CD4-positive, CD25-positive, alpha-beta regulatory T cell (primary cell): ENCODE measurements around the gene ARHGEF18. TPM values are rescaled to one million over a fixed set of nuclear protein-coding genes. Genes with fewer than 3 reads are reported as not detected.
A peak's percentile ranks its signal among the peaks of the same experiment; 100 is the strongest.
"Not testable (repeated sequence)": the region's sequence is repeated elsewhere in the genome, so short reads cannot be mapped to it uniquely, and the experiment has no call there.

Source experiments
- ATAC-seq, 2 donors: fragments of 150-1000 bp; cut with Tn5 transposase; one replicate each; pipeline ENCODE4 v1.10.0; 2021; ENCODE audit warnings: low read depth in 2 of 2, moderate number of reproducible peaks in 2 of 2, moderate library complexity in 1 of 2
- DNase-seq, 3 donors: peaks; one replicate each; pipeline versions ENCODE4 v3.0.0 to v3.0.0-alpha.2; 2012 to 2022; ENCODE audit warnings: mixed read lengths in 1 of 3
- H3K27ac ChIP-seq: one replicate; pipeline ENCODE4 v1.7.0; 2013; ENCODE audit warnings: mild to moderate bottlenecking, low read length; ENCODE audit not compliant: insufficient read depth, poor library complexity, severe bottlenecking
- H3K27me3 ChIP-seq: one replicate; pipeline ENCODE4 v1.7.0; 2013; ENCODE audit warnings: low read length; ENCODE audit not compliant: control insufficient read depth, insufficient read depth
- H3K36me3 ChIP-seq: one replicate; pipeline ENCODE4 v1.7.0; 2013; ENCODE audit warnings: mild to moderate bottlenecking, low read length, moderate library complexity; ENCODE audit not compliant: control insufficient read depth, insufficient read depth
- H3K4me1 ChIP-seq: 2 replicates; pipeline ENCODE4 v1.7.0; 2013; ENCODE audit warnings: mild to moderate bottlenecking, low read length; ENCODE audit not compliant: insufficient read depth, control insufficient read depth, poor library complexity, severe bottlenecking
- H3K4me3 ChIP-seq: one replicate; pipeline ENCODE4 v1.7.0; 2013; ENCODE audit warnings: low read depth, mild to moderate bottlenecking, low read length, moderate library complexity
- H3K9me3 ChIP-seq, 2 experiments: 1 replicate in 1 of 2; 2 replicates in 1 of 2; pipeline ENCODE4 v1.7.0; 2013; ENCODE audit warnings: low read length in 2 of 2, mild to moderate bottlenecking in 1 of 2, moderate library complexity in 1 of 2; ENCODE audit not compliant: control insufficient read depth in 2 of 2
- H3K27ac Mint-ChIP-seq, 3 donors: one replicate each; pipeline ENCODE4 v1.8.0; 2020 to 2022; ENCODE audit warnings: mild to moderate bottlenecking in 3 of 3, mixed read lengths in 3 of 3, moderate library complexity in 2 of 3
- H3K27me3 Mint-ChIP-seq: one replicate; pipeline ENCODE4 v1.8.0; 2022; ENCODE audit warnings: mild to moderate bottlenecking, mixed read lengths
- H3K36me3 Mint-ChIP-seq: one replicate; pipeline ENCODE4 v1.8.0; 2020; ENCODE audit warnings: mixed read lengths
- H3K4me1 Mint-ChIP-seq, 4 donors: one replicate each; pipeline ENCODE4 v1.8.0; 2020 to 2022; ENCODE audit warnings: mixed read lengths in 4 of 4, mild to moderate bottlenecking in 1 of 4
- H3K4me3 Mint-ChIP-seq, 4 donors: one replicate each; pipeline ENCODE4 v1.8.0; 2020 to 2022; ENCODE audit warnings: mild to moderate bottlenecking in 4 of 4, mixed read lengths in 4 of 4, moderate library complexity in 3 of 4
- H3K9me3 Mint-ChIP-seq, 7 donors: one replicate each; pipeline ENCODE4 v1.8.0; 2020 to 2022; ENCODE audit warnings: mixed read lengths in 7 of 7, mild to moderate bottlenecking in 3 of 7, moderate library complexity in 2 of 7
- polyA plus RNA-seq, 4 donors: library from polyadenylated mRNA; unstranded; fragments of 300-500 nt; fragmentation: Illumina TruSeq; gene quantifications; one replicate each; pipeline ENCODE4 v1.2.3, GENCODE V29; 2021
- total RNA-seq: library from RNA; stranded (reverse); gene quantifications from one replicate; pipeline ENCODE4 v1.2.3, GENCODE V29; 2022

Gene ARHGEF18
- total and polyA plus RNA-seq, 5 donors from 2014 or later, result 2.5 to 155 (median 4.6) TPM

- Histone ChIP-seq H3K27me3 (no peaks in the 10 kb centered on the region), H3K4me1 (peaks cover 8% of the 10 kb centered on the region), H3K27ac (peak overlapping the region; percentile 25), H3K9me3 (no peaks in the 10 kb centered on the region), H3K36me3 (peaks cover 82% of the 10 kb centered on the region), H3K4me3 (no peak overlapping the region)
- DNase-seq, result no peak
- no peak for ATAC-seq
- Mint-ChIP-seq H3K4me3 (peak overlapping the region in 1 of 4 donors; percentile 27), H3K4me1 (peaks cover 5 to 77% (median 36%) of the 10 kb centered on the region in 4 donors), H3K27ac (peak overlapping the region; percentile 76 to 96 (median 82)), H3K9me3 (no peaks in the 10 kb centered on the region), H3K27me3 (no peaks in the 10 kb centered on the region), H3K36me3 (peaks cover 47% of the 10 kb centered on the region)
These were observed 14.5 kb downstream of the ARHGEF18 start for GRCh38 chr19:7363225-7363624.

GRCh38 chr19:7366701-7367420, 18.1 kb downstream of the ARHGEF18 start:
- no peak overlapping the region for H3K4me3 ChIP-seq
- H3K27me3 Mint-ChIP-seq, result no peaks in the 10 kb centered on the region
- H3K4me3 Mint-ChIP-seq, result peak overlapping the region in 1 of 4 donors; percentile 54
- H3K27ac ChIP-seq, result peak overlapping the region; percentile 37
- H3K4me1 Mint-ChIP-seq, result peaks cover 5 to 45% (median 23%) of the 10 kb centered on the region in 4 donors
- H3K4me1 ChIP-seq, result no peaks in the 10 kb centered on the region
- H3K9me3 Mint-ChIP-seq, result no peaks in the 10 kb centered on the region
- ATAC-seq (peak in 1 of 2 donors; percentile 44), DNase-seq (peak in 1 of 3 donors; percentile 66)
- peaks cover 79% of the 10 kb centered on the region for H3K36me3 ChIP-seq
- no peaks in the 10 kb centered on the region for H3K27me3 ChIP-seq
- H3K27ac Mint-ChIP-seq, result peak overlapping the region in 1 of 3 donors; percentile 62
- H3K36me3 Mint-ChIP-seq, result peaks cover 53% of the 10 kb centered on the region
- no peaks in the 10 kb centered on the region for H3K9me3 ChIP-seq

GRCh38 chr19:7368456-7368855, 19.7 kb downstream of the ARHGEF18 start:
- Histone ChIP-seq H3K27me3 (no peaks in the 10 kb centered on the region), H3K4me1 (no peaks in the 10 kb centered on the region), H3K4me3 (no peak overlapping the region), H3K36me3 (peaks cover 83% of the 10 kb centered on the region), H3K27ac (no peak overlapping the region), H3K9me3 (no peaks in the 10 kb centered on the region)
- Mint-ChIP-seq H3K4me3 (no peak overlapping the region), H3K36me3 (peaks cover 52% of the 10 kb centered on the region), H3K27me3 (no peaks in the 10 kb centered on the region), H3K9me3 (no peaks in the 10 kb centered on the region), H3K4me1 (peaks cover 5 to 31% (median 18%) of the 10 kb centered on the region in 4 donors), H3K27ac (no peak overlapping the region)
- DNase-seq (no peak), ATAC-seq (no peak)

GRCh38 chr19:7368866-7369265, 20.1 kb downstream of the ARHGEF18 start:
- not testable (repeated sequence) for H3K4me3 Mint-ChIP-seq, ATAC-seq, H3K27ac Mint-ChIP-seq, H3K9me3 Mint-ChIP-seq, DNase-seq, H3K27me3 ChIP-seq, H3K27me3 Mint-ChIP-seq, H3K4me3 ChIP-seq, H3K4me1 ChIP-seq, H3K9me3 ChIP-seq, H3K27ac ChIP-seq
- H3K36me3 Mint-ChIP-seq, result peaks cover 52% of the 10 kb centered on the region
- peaks cover 5 to 27% (median 15%) of the 10 kb centered on the region in 4 donors for H3K4me1 Mint-ChIP-seq
- H3K36me3 ChIP-seq, result peaks cover 83% of the 10 kb centered on the region

GRCh38 chr19:7370546-7370945, 21.8 kb downstream of the ARHGEF18 start:
- Mint-ChIP-seq H3K4me3 (no peak overlapping the region), H3K9me3 (no peaks in the 10 kb centered on the region), H3K36me3 (peaks cover 46% of the 10 kb centered on the region), H3K27me3 (no peaks in the 10 kb centered on the region), H3K4me1 (peaks cover 5 to 20% (median 11%) of the 10 kb centered on the region in 4 donors), H3K27ac (no peak overlapping the region)
- peaks cover 81% of the 10 kb centered on the region for H3K36me3 ChIP-seq
- no peak overlapping the region for H3K27ac ChIP-seq
- H3K27me3 ChIP-seq, result no peaks in the 10 kb centered on the region
- no peaks in the 10 kb centered on the region for H3K9me3 ChIP-seq
- no peaks in the 10 kb centered on the region for H3K4me1 ChIP-seq
- no peak overlapping the region for H3K4me3 ChIP-seq
- no peak for ATAC-seq
- no peak for DNase-seq

- Mint-ChIP-seq H3K4me1 (peaks cover 5 to 15% (median 9%) of the 10 kb centered on the region in 4 donors), H3K27ac (peak overlapping the region in 1 of 3 donors; percentile 31), H3K27me3 (no peaks in the 10 kb centered on the region), H3K36me3 (peaks cover 46% of the 10 kb centered on the region), H3K9me3 (no peaks in the 10 kb centered on the region), H3K4me3 (no peak overlapping the region)
- Histone ChIP-seq H3K4me3 (no peak overlapping the region), H3K36me3 (peaks cover 82% of the 10 kb centered on the region), H3K4me1 (no peaks in the 10 kb centered on the region), H3K27ac (no peak overlapping the region), H3K27me3 (no peaks in the 10 kb centered on the region), H3K9me3 (no peaks in the 10 kb centered on the region)
- DNase-seq (no peak), ATAC-seq (no peak)
These were observed 22.3 kb downstream of the ARHGEF18 start for GRCh38 chr19:7371001-7371400.

- DNase-seq (no peak), ATAC-seq (no peak)
- H3K9me3 ChIP-seq, result no peaks in the 10 kb centered on the region
- no peaks in the 10 kb centered on the region for H3K27me3 ChIP-seq
- Mint-ChIP-seq H3K4me3 (no peak overlapping the region), H3K9me3 (no peaks in the 10 kb centered on the region), H3K27me3 (no peaks in the 10 kb centered on the region), H3K36me3 (peaks cover 41% of the 10 kb centered on the region), H3K27ac (no peak overlapping the region), H3K4me1 (peaks cover 0 to 5% (median 3%) of the 10 kb centered on the region in 4 donors)
- H3K4me3 ChIP-seq, result no peak overlapping the region
- H3K27ac ChIP-seq, result no peak overlapping the region
- peaks cover 87% of the 10 kb centered on the region for H3K36me3 ChIP-seq
- H3K4me1 ChIP-seq, result no peaks in the 10 kb centered on the region
These were observed 24.1 kb downstream of the ARHGEF18 start for GRCh38 chr19:7372810-7373209.

GRCh38 chr19:7373862-7374261, 25.1 kb downstream of the ARHGEF18 start:
- DNase-seq, result no peak
- Mint-ChIP-seq H3K4me3 (no peak overlapping the region), H3K9me3 (no peaks in the 10 kb centered on the region), H3K4me1 (peaks cover 0 to 5% (median 1%) of the 10 kb centered on the region in 4 donors), H3K27ac (no peak overlapping the region), H3K36me3 (peaks cover 37% of the 10 kb centered on the region), H3K27me3 (no peaks in the 10 kb centered on the region)
- H3K4me1 ChIP-seq, result no peaks in the 10 kb centered on the region
- H3K36me3 ChIP-seq, result peaks cover 86% of the 10 kb centered on the region
- H3K9me3 ChIP-seq, result no peaks in the 10 kb centered on the region
- H3K4me3 ChIP-seq, result no peak overlapping the region
- ATAC-seq, result no peak
- no peaks in the 10 kb centered on the region for H3K27me3 ChIP-seq
- H3K27ac ChIP-seq, result no peak overlapping the region
